HG03139 (cell line): ENCODE results near the gene LCN10.
"Not testable (repeated sequence)": the region's sequence is repeated elsewhere in the genome, so short reads cannot be mapped to it uniquely, and the experiment has no call there.

Experiments used
- ATAC-seq: cut with Tn5 transposase; IDR thresholded peaks from one replicate; pipeline ENCODE4 v1.9.1; 2021; ENCODE audit not compliant: unreplicated experiment

LCN10 gene

DNA sequence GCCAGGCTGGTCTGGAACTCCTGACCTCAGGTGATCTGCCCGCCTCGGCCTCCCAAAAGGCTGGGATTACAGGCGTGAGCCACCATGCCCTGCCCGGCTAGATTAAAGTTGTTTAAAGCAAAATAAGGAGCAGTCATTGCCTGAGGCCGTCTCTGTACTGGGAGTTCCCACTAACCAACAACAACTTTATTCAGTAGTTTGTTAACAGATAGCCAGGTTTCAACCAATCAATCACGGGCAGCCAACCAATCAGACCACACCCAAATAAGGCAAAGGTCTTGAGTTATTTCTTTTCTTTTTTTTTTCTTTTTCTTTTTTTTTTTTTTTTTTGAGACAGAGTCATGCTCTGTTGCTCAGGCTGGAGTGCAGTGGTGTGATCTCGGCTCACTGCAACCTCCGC, 38.0 kb downstream of the LCN10 start:
- ATAC-seq: not testable (repeated sequence)

DNA sequence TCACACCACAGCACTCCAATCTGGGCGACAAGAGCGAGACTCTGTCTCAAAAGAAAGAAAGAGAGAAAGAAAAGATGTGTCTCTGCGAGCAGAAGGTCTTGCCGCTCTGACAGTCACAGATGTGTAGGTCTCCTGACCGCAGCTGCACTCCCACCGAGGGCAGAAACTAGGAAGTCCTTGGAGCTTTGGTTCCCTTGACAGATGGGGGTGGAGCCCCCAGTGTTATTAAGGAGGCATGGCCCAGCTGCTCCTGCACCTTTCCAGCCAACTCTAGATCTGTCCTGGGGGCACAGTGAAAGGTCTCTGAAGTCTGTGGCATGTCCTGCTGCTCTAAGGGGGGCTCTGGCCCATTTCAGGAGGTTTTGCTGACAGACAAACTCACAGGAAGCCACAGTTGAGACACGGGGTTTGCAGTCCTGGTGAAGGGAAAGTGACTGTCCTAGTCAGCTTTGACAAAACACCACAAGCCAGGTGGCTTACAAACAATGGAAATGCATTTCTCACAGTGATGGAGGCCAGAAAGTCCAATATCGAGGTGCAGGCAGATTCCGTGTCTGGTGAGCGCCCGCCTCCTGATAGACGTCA, 39.4 kb downstream of the LCN10 start:
- ATAC-seq: no peak

DNA sequence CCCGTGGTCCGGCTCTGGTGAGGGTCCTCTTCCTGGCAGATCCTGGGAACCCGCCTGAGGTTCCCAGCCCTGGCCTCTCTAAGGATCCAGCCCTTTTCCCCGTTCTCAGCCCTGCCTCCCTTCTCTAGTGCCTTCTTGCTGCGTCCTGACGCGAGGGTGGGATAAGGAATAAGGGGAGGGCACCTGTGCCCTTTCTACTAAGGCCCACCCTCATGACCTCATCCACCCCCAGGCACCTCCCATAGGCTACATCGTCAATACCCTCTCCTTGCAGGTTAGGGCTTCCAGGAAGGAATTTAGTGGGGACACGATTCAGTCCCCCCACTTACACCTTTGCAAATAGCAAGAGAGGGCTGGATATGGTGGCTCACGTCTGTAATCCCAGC, 41.1 kb downstream of the LCN10 start:
- no peak for ATAC-seq

DNA sequence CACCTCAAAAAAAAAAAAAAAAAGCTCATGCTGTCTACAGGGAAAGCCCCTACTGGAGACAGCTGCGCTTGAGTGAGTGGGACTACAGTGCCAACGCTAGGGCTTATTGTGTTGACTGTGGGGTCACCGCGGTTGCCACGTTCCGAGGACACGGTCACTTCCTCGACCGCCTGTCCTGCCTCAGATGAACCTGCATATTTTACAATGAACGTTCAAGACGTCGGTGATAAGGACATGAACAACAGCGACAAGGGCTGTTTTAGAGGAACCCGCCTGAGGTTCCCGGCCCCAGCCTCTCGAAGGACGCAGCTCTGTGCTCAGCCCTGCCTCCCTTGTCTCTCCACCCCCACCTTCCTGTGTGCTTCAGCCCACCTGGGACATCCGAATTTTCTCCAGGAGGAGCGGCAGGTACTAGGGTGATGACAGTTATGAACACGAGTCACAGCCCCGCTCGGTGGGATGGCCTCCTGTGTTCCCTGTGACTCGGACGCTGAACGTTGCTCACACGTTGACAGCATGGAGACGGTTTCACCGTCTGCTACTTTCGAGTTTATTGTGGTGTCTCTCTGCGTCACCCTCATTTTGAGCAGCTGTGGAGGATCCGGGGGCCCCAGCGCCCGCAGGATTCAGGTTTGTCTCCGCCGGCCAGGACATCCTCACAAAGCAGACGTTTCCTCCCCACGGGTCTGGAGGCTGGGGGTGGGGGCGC, 41.6 kb downstream of the LCN10 start:
- ATAC-seq: no peak

DNA sequence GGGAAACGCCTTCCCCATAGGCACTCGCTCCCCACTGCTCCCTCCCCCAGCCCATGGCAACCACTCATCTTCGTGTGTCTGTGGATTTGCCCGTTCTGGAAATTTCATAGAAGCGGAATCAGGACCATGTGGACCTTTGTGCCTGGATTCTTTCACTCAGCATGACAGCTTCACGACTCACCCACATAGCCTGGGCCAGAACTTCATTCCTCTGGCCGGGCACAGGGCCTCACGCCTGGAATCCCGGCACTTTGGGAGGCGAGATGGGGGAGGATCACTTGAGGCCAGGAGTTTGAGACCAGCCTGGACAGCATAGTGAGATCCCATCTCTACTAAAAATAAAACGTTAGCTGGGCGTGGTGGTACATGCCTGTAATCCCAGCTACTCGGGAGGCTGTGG, 42.4 kb downstream of the LCN10 start:
- no peak for ATAC-seq

DNA sequence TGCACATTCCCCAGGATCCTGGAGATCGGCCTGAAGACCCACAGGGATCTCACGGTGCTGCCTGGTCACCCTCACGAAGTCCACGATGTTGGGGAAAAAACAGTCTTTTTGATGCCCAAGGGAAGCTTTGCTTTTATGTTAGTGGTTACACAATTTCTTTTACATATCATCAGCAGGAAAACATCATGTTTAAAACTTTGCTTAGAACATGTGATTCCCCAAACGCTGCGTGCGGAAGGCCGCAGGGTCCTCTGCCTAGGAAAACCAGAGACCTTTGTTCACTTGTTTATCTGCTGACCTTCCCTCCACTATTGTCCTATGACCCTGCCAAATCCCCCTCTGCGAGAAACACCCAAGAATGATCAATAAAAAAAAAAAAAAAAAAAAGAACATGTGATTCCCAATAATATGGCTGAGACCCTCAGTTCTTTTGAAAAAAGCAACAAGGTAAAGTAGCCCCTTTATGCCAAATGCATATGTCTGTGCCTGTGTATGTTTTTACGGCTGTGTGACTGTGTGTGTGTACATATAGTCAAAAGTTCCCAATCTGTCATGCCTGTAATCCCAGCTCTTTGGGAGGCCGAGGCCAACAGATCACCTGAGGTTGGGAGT, 44.0 kb downstream of the LCN10 start:
- no peak for ATAC-seq

DNA sequence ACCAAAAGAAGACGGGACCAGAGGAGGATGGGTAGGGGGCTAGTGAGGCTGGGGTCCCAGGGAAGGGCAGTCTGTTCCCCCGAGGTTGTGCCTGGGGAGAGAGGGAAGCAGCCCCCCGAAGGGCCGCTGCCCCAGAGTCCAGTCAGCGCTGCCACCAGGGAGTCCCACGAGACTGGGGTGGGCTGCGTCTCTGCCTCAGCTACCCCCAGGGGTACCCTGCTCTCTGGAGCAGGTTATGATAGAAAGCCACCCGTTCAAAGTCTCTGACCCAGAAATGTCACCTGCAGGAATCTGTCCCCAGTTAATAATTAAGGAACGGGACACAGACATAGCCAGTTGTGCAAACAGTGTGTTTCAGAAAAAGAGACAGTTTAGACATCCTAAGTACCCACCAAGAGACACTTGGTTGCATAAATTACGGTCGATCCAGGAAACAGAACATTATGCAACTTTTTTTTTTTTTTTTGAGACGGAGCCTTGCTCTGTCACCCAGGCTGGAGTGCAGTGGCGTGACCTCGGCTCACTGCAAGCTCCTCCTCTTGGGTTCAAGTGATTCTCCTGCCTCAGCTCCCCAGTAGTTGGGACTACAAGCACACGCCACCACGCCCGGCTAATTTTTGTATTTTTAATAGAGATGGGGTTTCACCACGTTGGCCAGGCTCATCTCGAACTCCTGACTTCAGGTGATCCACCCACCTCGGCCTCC, 44.8 kb downstream of the LCN10 start:
- ATAC-seq: no peak

DNA sequence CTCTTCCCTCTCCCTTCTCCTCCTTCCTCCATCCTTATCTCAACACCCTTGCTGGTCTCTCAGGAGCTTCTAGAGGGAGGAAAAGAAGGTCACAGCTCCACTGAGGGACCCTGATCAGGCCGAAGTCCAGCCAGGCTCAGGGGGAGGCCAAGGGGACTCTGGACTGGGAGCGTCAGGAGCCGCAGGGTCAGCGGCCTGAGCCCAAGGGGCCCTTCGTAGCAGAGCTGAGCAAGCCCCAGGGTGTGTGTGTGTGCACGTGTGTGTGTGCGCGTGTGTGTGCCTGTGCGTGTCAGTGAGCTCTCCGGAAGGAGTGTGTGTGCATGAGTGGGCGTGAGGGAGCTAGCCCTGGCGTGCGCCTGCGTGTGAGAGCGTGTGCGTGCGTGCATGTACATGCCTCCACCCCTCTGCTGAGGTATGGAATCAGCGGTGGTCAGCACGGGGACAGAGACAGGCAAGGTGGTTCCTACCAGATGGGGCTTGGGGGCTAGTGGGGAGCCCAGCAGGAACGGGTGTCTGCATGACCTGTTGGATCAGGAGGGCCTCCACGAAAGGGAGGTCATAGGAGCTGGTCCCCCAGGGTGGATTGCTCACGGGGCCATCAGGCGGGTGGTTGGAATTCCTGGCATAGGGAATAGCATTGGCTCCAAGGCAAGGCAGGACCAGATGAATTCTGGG, 45.5 kb downstream of the LCN10 start:
- no peak for ATAC-seq

DNA sequence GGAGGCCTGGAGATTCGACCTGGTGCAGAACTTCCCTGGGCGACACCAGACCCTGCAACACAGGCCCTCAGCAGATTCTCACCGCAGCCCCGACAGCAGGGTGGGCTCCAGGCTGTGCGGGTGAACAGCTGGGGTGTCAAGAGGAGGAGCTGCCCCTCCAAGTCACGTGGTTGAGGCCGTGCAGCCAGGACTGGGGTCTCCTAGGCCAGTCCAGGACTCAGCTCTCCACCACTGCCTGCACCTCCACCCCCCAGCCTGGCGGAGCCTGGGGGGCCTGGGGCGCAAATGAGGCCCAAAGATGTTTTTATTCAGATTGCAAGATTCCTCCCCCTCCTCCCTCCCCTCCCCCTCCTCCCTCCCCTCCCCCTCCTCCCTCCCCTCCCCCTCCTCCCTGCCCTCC, 46.2 kb downstream of the LCN10 start:
- no peak for ATAC-seq

DNA sequence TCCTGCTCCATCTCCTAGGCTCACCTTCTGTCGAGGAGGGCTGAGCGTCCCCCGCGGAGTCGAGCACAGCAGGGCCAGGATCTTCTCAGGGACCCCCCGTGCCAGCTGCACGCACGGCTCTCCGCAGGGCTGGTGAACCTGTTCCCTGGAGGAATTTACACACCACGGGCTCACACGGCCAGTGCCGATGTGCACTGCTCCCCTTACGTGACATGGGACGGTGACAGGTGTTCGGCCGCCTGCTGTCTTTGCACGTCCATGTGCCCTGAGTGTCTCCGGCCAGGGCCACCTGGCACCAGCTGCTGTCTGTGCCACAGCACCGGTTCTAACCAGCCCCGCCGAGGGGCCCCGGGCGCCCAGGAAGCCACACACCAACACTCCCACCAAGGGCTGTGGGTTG, 46.8 kb downstream of the LCN10 start:
- ATAC-seq: no peak

DNA sequence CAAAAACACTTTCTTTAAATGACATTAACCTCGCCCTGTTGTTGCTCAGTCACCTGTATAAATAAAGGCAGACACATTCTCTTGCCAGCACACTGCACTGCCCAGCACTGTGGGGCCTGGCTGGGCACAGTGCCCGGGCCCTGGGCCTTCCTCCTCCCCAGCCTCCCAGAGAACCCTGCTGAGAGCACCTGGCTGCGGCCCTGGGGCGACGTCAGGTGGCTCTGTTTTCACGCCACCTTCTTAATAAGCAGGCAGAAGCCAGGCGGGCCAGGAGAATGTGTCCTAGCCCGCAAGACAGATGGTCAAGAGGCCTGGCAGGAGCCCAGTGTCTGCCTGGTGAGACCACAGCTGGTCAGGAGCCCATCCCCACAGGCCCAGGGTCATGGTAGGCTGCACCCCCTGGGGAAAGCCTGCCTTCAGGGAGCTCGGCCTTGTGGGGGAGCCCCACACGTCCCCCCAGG, 47.3 kb downstream of the LCN10 start:
- no peak for ATAC-seq

DNA sequence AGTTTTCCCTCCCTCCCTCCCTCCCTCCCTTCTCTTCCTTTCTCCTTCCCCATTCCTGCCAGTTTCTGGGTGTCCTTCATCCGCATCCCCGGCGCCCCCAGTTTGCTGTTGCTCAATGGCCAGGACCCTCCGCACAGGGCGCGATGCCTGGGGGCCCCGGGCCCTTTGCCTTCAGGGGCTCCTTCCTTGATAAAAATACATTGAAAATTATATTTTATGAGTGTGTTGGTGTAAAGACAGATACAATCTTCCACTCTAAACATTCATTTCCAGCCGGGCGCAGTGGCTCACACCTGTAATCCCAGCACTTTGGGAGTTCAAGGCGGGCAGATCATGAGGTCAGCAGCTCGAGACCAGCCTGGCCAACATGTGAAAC, 47.9 kb downstream of the LCN10 start:
- ATAC-seq: no peak

DNA sequence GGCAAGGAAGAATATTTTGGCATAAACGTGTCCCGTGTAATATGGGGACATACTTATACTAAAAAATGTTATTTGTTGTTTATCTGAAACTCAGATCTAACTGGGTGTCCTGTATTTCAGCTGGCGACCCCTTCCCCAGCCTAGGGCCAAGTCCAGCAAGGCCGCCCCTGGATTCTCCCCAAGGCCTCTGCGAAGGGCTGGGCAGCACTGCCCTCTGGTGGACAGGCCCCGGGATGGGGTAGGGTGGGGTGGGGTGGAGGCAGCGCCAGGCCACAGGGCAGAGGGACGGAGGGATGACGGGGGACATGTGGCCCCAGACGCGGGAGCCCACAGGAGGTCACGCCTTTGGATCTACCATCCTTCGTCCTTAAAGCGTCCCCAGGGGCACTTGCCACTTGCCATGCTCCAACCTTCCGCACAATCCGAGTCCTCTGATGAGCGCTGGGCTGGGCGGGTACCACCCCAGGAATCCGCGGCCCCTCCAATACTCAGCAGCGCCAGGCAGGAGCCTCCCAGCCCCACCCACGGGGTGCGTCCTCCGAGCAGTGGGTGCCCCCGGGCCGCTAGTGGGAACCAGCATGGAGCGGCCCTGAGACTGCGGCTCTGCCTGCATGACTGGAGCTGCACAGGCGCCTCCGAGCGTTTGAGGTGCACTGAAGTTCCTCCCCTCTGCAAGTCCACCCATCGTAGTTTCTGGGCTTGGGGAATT, 48.4 kb downstream of the LCN10 start:
- no peak for ATAC-seq

DNA sequence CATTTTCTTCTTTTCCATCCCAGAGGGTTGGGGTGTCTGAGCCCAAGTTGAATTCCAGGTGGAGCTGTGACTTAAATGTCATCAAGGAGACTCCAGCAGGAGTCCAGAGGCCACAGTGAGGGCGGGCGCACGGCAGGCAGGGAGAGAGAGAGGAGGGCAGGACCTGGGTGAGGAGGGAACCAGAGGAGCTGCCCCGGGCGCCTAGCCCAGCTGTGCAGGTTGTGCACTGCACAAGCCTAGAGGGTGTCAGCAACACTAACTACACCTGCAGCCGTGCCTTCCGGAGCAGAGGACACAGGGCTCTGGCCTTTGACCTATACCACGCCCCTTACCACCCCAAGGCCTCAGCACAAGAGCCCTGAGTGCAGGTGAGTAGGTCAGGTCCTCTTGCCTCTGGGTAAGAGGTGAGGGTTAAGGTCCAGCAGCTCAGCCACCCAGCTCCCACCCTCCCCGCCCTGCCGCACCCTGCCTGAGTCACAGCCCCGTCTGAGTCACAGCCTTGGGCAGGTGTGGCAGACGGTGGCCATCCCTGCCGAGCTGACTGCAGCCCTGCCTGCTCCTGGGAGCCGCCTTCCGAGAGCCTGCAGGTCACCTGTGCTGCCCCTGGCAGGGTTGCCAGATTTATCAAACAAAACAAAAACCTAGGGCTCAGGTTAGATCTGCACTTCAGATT, 49.1 kb downstream of the LCN10 start:
- ATAC-seq: no peak

DNA sequence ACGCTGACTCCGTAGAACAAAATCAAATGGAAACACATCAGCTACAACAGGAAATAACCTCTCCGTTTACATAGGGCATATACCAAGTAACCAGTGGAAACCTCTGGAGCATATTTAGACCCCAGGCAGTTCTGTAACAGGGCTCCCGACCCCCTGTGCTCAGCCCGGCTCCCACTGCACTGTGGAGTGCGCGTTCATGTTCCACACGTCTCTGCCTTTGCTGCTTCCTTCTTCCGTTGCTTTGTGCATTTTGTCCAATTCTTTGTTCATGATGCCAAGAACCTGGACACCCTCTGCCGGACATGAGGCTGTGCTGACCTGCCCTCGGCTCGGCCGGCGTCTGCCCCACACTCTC, 49.6 kb downstream of the LCN10 start:
- ATAC-seq: no peak

DNA sequence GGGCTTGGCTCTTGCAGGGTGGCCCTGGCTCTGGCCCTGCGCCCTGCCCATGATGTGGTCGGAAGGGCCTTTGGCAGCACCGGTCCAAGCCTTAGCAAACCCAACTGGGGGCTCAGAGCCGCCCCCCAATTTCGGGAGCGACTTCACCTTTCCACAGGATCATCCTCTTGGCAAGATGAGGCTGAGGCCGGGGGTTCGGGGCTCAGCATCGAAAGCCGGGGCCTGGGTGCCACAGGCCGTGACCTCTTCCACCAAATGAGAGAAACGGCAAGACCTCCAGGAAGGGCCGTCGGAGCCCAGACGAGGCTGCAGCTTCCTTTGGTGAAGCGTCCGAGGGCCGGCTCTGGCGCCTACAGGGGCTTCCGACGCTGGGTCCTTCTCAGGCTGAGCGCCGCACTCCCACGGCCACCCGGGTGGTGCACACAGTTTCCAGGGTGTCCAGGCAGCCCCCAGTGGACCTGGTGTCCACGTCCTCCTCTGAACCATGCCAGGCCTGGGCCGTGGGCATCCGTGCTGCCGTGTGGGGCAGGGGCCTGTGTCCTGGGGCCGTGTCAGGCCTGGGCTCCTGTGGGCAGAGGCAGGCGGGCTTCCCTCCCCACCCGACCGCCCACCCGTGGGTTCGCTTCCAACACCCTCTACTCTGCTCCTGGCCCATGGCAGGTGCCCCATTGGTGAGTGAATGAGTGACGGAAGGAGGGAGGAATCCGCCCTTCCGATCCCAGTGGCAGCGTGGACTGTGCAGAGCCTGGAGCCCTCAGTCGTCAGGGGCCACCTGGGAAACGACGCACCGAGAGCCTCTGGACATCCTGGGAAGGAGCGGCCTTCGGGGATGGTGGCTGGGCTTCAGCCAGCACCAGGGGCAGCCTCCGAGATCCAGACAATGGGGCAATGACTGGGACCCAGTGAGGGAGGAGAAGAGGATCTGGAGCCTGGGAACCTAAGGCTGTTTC, 50.3 kb downstream of the LCN10 start:
- ATAC-seq: no peak

DNA sequence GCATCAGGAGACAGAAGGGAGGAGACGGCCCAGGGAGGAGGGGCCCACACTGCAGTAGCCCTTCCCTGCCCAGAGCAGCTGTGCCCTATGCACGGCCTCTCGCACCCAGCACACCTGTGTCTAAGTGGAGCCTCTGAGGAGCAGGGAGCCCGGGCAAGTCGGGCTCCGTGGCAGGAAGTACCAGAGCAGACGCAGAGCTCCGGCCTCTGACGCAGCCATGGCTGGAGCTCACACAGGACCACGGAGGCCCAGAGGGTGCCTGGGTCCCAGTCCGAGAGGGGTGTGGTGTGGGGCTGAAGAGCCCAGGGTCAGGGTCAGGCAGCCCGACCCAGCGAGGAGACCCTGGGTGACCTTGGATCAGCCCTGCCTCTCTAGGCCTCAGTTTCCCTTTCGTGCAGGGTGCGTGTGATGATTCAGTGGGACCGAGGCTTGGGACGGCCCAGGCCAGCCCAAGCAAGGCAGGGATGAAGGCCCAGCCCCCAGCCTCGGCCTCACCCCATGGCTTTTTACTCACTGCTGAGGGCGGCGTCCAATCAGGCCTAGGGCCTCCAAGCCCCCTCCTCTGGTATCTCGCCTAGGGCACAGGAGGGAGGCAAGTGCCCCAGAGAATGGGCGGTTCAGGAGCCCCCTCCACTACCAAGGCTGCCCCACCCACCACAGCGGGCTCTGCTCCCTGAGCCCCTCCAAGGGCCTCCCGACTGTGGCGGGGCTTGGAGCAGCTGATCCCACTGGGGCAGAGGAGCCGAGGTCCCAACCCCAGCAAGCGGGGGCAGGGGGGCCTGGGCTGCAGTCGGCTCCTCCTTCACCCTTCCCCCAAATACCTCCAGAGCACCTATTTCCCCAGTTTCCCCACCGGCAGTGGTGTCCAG, 51.2 kb downstream of the LCN10 start:
- ATAC-seq: no peak

DNA sequence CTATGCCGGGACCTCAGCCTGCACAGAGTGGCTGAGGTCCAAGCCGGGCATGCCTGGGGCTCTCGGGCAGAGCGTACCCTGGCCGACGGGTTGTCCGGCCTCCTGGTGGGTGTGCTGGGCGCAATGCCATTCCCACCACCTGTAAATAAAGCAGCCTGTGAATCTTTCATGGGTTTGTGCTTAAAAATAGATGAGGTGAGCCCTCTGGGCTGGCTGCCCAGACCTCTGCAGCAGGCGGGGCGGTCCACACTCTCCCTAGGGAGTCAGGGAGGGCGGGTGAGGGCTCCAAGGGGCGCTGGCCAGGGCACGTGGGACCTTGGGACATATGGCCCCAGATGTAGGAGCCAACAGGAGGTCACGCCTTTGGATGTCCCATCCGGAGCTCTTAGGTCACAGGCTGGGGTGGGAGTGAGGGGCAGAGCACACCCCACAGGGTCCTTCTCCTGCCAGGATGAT, 51.9 kb downstream of the LCN10 start:
- ATAC-seq: no peak
